Endothelial cell of umbilical vein (primary cell): ENCODE results near the gene SCN7A. TPM values are rescaled to one million over a fixed set of nuclear protein-coding genes. Genes with fewer than 3 reads are reported as not detected.

Experiments
- BruUV-seq: library from RNA; stranded (reverse); fragments of 400-500 nt; replicated peaks from 2 replicates; lab custom pipeline; 2021; lab: Mats Ljungman, UMichigan
- CTCF ChIA-PET: fragments of 300-600, 350-600 bp; sonication (Branson Sonifier 250); formaldehyde crosslinking; loops from one replicate; lab custom pipeline; 2021; ENCODE audit warnings: antibody characterized with exemption, inconsistent platforms; lab: Charles Lee
- POLR2A ChIA-PET: fragments of 300-600, 350-600 bp; sonication (Branson Sonifier 250); formaldehyde crosslinking; loops from one replicate; lab custom pipeline; 2021; ENCODE audit warnings: antibody characterized with exemption, inconsistent platforms; lab: Charles Lee
- DNase-seq: peaks from one replicate; pipeline ENCODE4 v3.0.0-alpha.2; 2011; ENCODE audit warnings: low read depth, low spot score
- FAIRE-seq: peaks from 2 replicates; lab custom pipeline; 2011; peaks lifted over from hg19 to GRCh38; lab: Jason Lieb, UNC
- H2AFZ ChIP-seq: 2 replicates; pipeline ENCODE4 v1.6.0; 2012; ENCODE audit warnings: low read depth, low read length, control low read depth, inconsistent platforms
- H3K27ac ChIP-seq: 2 replicates; pipeline ENCODE4 v1.5.1; 2011; ENCODE audit warnings: low read depth, mild to moderate bottlenecking, control low read depth, low read length, moderate library complexity; ENCODE audit not compliant: insufficient read depth
- H3K27me3 ChIP-seq, 2 experiments: 2 replicates each; pipeline versions ENCODE4 v1.6.0 to v1.6.1; 2011; ENCODE audit warnings: low read length in 2 of 2, mixed read lengths in 1 of 2; ENCODE audit not compliant: control insufficient read depth in 2 of 2, insufficient read depth in 2 of 2
- H3K36me3 ChIP-seq, 2 experiments: 2 replicates in 1 of 2; 3 replicates in 1 of 2; pipeline ENCODE4 v1.5.1; 2011; ENCODE audit warnings: low read length in 2 of 2, mild to moderate bottlenecking in 1 of 2, moderate library complexity in 1 of 2; ENCODE audit not compliant: control insufficient read depth in 2 of 2, insufficient read depth in 2 of 2; ENCODE audit errors: extremely low read depth in 1 of 2
- H3K4me1 ChIP-seq: 3 replicates; pipeline ENCODE4 v1.5.1; 2011; ENCODE audit warnings: mild to moderate bottlenecking, low read length; ENCODE audit not compliant: control insufficient read depth, insufficient read depth; ENCODE audit errors: extremely low read depth
- H3K4me2 ChIP-seq: 2 replicates; pipeline ENCODE4 v1.6.1; 2011; ENCODE audit warnings: low read length, control low read depth, mixed read lengths; ENCODE audit not compliant: insufficient read depth
- H3K4me3 ChIP-seq, 3 experiments: fragments of 200-600 bp in 1 of 3; sonication (generic), shearing (Covaris generic) in 1 of 3; replicated peaks in 1 of 3; 2 replicates each; pipeline ENCODE4 v1.5.1; 2011 to 2016; ENCODE audit warnings: control low read depth in 3 of 3, low read length in 3 of 3, mild to moderate bottlenecking in 2 of 3, inconsistent platforms in 1 of 3, low read depth in 1 of 3, moderate library complexity in 1 of 3; ENCODE audit not compliant: insufficient read depth in 1 of 3
- H3K79me2 ChIP-seq: 2 replicates; pipeline ENCODE4 v1.6.0; 2012; ENCODE audit warnings: low read length, inconsistent platforms; ENCODE audit not compliant: control insufficient read depth, insufficient read depth
- H3K9ac ChIP-seq: replicated peaks from 2 replicates; pipeline ENCODE3; 2011; ENCODE audit warnings: low read length, control low read depth; ENCODE audit not compliant: insufficient read depth; ENCODE audit errors: extremely low read depth
- H3K9me1 ChIP-seq: replicated peaks from 3 replicates; pipeline ENCODE4 v1.6.0; 2011; ENCODE audit warnings: mild to moderate bottlenecking, low read length; ENCODE audit not compliant: control insufficient read depth, insufficient read depth; ENCODE audit errors: extremely low read depth
- H3K9me3 ChIP-seq: replicated peaks from 2 replicates; pipeline ENCODE4 v1.5.1; 2012; ENCODE audit warnings: low read length, inconsistent platforms; ENCODE audit not compliant: control insufficient read depth, insufficient read depth
- H4K20me1 ChIP-seq: replicated peaks from 2 replicates; pipeline ENCODE3; 2011; ENCODE audit warnings: mild to moderate bottlenecking, low read length; ENCODE audit not compliant: control insufficient read depth, insufficient read depth; ENCODE audit errors: extremely low read depth
- EZH2 ChIP-seq: IDR thresholded peaks from 2 replicates; pipeline ENCODE4 v1.6.1; 2012; ENCODE audit warnings: borderline replicate concordance, low read depth, mild to moderate bottlenecking, moderate library complexity, low read length, inconsistent platforms; ENCODE audit not compliant: severe bottlenecking
- FOS ChIP-seq: IDR thresholded peaks from 2 replicates; pipeline ENCODE4 v1.6.1; 2011; ENCODE audit warnings: mild to moderate bottlenecking, low read length, moderate library complexity, borderline replicate concordance; ENCODE audit not compliant: insufficient read depth
- GATA2 ChIP-seq: IDR thresholded peaks from 2 replicates; pipeline ENCODE4 v1.7.0; 2011; ENCODE audit warnings: low read depth, mild to moderate bottlenecking, moderate library complexity, mixed read lengths, low read length; ENCODE audit not compliant: insufficient read length, insufficient read depth
- JUN ChIP-seq: IDR thresholded peaks from 2 replicates; pipeline ENCODE4 v1.6.1; 2011; ENCODE audit warnings: borderline replicate concordance, low read depth; ENCODE audit not compliant: insufficient read length, insufficient read depth
- MYC ChIP-seq: IDR thresholded peaks from one replicate; pipeline ENCODE4 v1.6.1; 2011; ENCODE audit warnings: mild to moderate bottlenecking, low read depth, low read length
- POLR2A ChIP-seq: IDR thresholded peaks from 2 replicates; pipeline ENCODE4 v1.6.1; 2012; ENCODE audit warnings: low read depth, mild to moderate bottlenecking, control low read depth, low read length
- POLR2AphosphoS5 ChIP-seq: IDR thresholded peaks from 2 replicates; pipeline ENCODE4 v1.6.1; 2012; ENCODE audit warnings: low read depth, mild to moderate bottlenecking, control low read depth, low read length, moderate library complexity; ENCODE audit not compliant: insufficient read depth
- dilution Hi-C: fragments of 300-500 bp; cut with MboI; formaldehyde crosslinking; loops from one replicate; pipeline ENCODE4 v1.15.0; 2019; ENCODE audit warnings: low sequenced_read_pairs; ENCODE audit not compliant: extremely low pct_ligation_motif_present
- intact Hi-C: fragments of 100-400 bp; cut with micrococcal nuclease; formaldehyde crosslinking; loops from one replicate; pipeline ENCODE4 v1.10.0; 2022
- polyA plus RNA-seq, 4 experiments: library from polyadenylated mRNA; depleted of rRNA in 3 of 4; stranded (reverse) in 3 of 4; unstranded in 1 of 4; fragments of >200 nt; gene quantifications; 2 replicates each; pipeline versions ENCODE4 v1.2.1 to v1.2.3, GENCODE V29; 2011 to 2012; ENCODE audit warnings: missing spikeins in 1 of 4
- total RNA-seq: library from RNA; stranded (reverse); gene quantifications from 2 replicates; pipeline ENCODE4 v1.2.3, GENCODE V29; 2021
- TF ChIP-seq, protein P1 (sequence below), 2 donors: IDR thresholded peaks; 1 replicate in 1 of 2; 2 replicates in 1 of 2; pipeline ENCODE4 v1.5.1; 2011; ENCODE audit warnings: low read length in 2 of 2, mild to moderate bottlenecking in 2 of 2, moderate library complexity in 2 of 2, control low read depth in 1 of 2, inconsistent platforms in 1 of 2, low read depth in 1 of 2; ENCODE audit not compliant: insufficient read depth in 1 of 2; ENCODE audit errors: extremely low read depth in 1 of 2
- TF ChIP-seq, protein P2 (sequence below): IDR thresholded peaks from 2 replicates; pipeline ENCODE4 v1.6.1; 2011; ENCODE audit not compliant: insufficient read depth, insufficient read length

Gene SCN7A
- total and polyA plus RNA-seq, 2 donors (not counting 3 experiments of a cell fraction or from before 2014, with no cell fraction given): not detected

DNA sequence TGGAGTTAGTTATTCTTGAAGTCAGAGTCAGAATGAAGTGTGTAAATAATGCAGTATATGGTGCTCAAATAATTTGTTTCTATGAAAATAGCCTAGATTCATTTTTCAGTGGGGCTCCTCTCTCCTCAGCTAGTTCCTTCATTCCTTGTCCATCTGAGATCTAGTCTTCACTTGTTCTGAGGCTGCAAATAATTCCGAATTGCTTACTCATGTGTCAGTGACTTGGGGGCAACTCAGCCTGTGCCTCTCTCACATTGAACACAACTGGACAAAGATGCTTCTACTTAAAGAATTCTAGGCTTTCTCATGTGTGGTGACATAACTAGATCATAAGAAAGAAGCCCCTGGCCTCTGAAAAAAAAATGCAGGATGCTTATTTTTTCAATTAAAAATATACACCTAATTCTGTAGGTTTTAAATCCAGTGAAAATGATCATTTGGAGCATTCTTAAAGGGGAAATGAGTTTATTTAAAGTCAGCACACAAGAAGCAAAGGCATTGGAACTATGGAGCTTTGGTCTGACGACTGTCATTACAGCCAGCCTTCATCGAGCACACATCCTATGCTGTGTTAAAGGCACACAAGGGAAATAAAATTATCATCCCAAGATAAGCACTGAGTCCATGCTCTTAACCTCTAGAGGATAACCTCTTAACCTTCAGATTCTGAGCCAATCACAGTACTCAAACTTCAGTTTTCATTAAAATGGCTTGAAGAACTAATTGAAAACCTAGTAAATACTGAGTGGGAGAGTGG, 24.8 kb upstream of the SCN7A start:
- H3K79me2 ChIP-seq: no peaks in the 10 kb centered on the region
- H3K9me3 ChIP-seq: no peaks in the 10 kb centered on the region
- H3K27ac ChIP-seq: no peak overlapping the region
- intact Hi-C loops (no loop called here), dilution Hi-C loops (no loop called here)
- no peaks in the 10 kb centered on the region for H3K9me1 ChIP-seq
- no peak overlapping the region for H3K4me3 ChIP-seq
- no peak overlapping the region for H3K4me2 ChIP-seq
- CTCF ChIA-PET: interaction anchor here (0.7 to 0.9 kb wide), 2 partner anchors 21 to 340 kb away, joined by 3 to 4 read pairs; no protein-coding TSS in a partner anchor
- no peaks in the 10 kb centered on the region for H3K27me3 ChIP-seq
- no TSS peak for BruUV-seq
- H2AFZ ChIP-seq: no peak overlapping the region
- TF ChIP-seq POLR2AphosphoS5 (no peak), EZH2 (no peak), GATA2 (no peak), FOS (no peak), POLR2A (no peak), JUN (no peak), MYC (no peak)
- TF ChIP-seq, protein P1, sequence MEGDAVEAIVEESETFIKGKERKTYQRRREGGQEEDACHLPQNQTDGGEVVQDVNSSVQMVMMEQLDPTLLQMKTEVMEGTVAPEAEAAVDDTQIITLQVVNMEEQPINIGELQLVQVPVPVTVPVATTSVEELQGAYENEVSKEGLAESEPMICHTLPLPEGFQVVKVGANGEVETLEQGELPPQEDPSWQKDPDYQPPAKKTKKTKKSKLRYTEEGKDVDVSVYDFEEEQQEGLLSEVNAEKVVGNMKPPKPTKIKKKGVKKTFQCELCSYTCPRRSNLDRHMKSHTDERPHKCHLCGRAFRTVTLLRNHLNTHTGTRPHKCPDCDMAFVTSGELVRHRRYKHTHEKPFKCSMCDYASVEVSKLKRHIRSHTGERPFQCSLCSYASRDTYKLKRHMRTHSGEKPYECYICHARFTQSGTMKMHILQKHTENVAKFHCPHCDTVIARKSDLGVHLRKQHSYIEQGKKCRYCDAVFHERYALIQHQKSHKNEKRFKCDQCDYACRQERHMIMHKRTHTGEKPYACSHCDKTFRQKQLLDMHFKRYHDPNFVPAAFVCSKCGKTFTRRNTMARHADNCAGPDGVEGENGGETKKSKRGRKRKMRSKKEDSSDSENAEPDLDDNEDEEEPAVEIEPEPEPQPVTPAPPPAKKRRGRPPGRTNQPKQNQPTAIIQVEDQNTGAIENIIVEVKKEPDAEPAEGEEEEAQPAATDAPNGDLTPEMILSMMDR (IDR thresholded peaks at IDR 0.05; ENCODE audit: extremely low read depth in 1 of 2, insufficient read depth in 1 of 2, low read depth in 1 of 2, low read length in 2 of 2): no peak
- TF ChIP-seq, protein P2, sequence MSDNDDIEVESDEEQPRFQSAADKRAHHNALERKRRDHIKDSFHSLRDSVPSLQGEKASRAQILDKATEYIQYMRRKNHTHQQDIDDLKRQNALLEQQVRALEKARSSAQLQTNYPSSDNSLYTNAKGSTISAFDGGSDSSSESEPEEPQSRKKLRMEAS: no peak
- H3K36me3 ChIP-seq: no peaks in the 10 kb centered on the region
- FAIRE-seq (no peak), DNase-seq (no peak)
- no peak overlapping the region for H3K9ac ChIP-seq
- POLR2A ChIA-PET: no interaction called here
- no peaks in the 10 kb centered on the region for H4K20me1 ChIP-seq
- no peaks in the 10 kb centered on the region for H3K4me1 ChIP-seq
